GM23248 (cell line): Measurements from ENCODE around the gene CHAF1A.

Experiments used
- EZH2 ChIP-seq: fragments of 200-600 bp; sonication (generic); IDR thresholded peaks from 2 replicates; pipeline ENCODE4 v1.6.1; 2018; ENCODE audit warnings: antibody characterized with exemption, mild to moderate bottlenecking; ENCODE audit not compliant: insufficient read depth, poor library complexity, severe bottlenecking
- EZH2phosphoT487 ChIP-seq: fragments of 200-600 bp; sonication (generic); IDR thresholded peaks from 2 replicates; pipeline ENCODE4 v1.6.1; 2018; ENCODE audit warnings: antibody characterized with exemption, moderate library complexity, mild to moderate bottlenecking, low read depth; ENCODE audit not compliant: insufficient read depth

- TF ChIP-seq EZH2 (no peak), EZH2phosphoT487 (no peak)
These were observed at the start of gene CHAF1A for GRCh38 chr19:4402171-4403004.
